G401 (cell line): ENCODE results near the gene RHOF. TPM values are rescaled to one million over a fixed set of nuclear protein-coding genes. Genes with fewer than 3 reads are reported as not detected.

Experiments used
- DNase-seq: peaks from one replicate; pipeline ENCODE4 v3.0.0-alpha.2; 2015; ENCODE audit warnings: low spot score
- in situ Hi-C: cut with HindIII; loops from 2 replicates; pipeline ENCODE4 v1.10.0; 2016; ENCODE audit warnings: low sequenced_read_pairs, mixed read lengths
- total RNA-seq: library from RNA; depleted of rRNA; stranded (reverse); fragments of >200 nt; shearing (Covaris generic); gene quantifications from 2 replicates; pipeline ENCODE4 v1.2.3, GENCODE V29; 2014

The RHOF gene
- total RNA-seq, 1 experiment from 2014 or later: 35.3 TPM

DNA sequence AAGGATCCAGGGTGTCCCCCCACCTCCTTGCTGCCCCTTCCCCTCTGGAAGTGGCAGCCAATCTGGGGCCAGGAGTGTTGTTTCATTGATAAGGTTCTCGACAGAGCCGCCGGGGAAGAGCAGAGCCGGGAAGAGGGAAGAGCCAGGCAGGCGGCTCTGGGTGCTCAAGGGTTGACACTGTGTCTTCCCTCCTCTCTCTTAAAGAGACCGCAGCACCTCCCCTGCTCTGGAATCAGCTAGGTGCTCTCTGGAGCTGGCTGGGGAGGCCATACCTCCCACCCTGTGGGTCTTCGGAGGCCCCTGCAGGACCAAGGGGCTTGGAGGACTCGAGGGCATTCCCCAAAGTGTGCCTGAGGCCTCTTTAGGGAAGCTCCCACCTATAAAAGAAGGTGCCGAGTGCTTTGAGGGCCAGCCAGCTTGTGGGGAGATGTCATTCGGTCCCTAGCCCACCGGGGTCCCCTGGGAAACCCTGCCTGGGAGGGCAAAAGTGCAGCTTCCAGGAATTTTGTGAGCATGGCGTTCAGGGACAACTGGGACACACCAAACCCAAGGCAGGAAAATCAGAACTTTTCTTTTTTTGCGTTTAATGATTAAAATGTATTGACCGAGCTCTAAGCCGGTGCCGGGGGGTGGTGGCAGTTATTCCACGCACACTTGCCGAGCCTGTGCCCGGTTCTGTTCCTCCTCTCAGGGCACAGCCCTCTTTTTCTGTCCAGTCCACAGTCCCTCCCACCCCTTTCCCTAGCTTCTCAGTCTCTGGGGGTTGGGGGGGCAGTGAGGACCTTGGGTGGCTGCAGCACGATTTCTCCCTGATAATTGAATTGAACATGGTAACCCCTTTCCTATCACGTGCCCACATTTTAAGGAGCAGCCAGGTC is 13.3 kb upstream of the RHOF start:
- in situ Hi-C loops: no loop called here
- DNase-seq: peak; percentile 80

DNA sequence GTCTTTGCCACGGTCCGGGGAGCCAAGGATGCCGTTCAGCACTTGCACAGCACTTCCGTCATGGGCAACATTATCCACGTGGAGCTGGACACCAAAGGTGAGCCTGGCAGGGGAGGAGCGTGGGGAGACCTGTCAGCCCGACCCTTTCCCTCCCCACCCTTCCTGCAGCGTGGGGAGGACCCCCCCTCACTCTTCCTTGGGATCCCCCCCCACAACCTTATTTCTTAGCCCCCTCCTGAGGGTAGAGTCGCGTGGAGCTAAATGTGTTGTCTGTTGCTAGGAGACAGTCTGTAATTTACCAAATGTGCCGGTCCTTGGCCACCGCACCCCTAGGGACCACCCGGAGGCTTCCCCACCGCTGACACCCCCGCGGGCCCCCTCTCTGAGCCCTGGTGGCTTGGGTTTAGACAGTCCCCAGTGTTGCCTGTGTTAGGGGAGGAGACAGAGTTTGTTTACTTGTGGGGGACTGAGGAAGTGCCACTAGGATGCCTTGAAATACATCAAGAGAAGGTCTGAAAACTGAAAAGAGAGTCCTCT is 12.6 kb upstream of the RHOF start:
- in situ Hi-C loops: no loop called here
- DNase-seq: no peak

DNA sequence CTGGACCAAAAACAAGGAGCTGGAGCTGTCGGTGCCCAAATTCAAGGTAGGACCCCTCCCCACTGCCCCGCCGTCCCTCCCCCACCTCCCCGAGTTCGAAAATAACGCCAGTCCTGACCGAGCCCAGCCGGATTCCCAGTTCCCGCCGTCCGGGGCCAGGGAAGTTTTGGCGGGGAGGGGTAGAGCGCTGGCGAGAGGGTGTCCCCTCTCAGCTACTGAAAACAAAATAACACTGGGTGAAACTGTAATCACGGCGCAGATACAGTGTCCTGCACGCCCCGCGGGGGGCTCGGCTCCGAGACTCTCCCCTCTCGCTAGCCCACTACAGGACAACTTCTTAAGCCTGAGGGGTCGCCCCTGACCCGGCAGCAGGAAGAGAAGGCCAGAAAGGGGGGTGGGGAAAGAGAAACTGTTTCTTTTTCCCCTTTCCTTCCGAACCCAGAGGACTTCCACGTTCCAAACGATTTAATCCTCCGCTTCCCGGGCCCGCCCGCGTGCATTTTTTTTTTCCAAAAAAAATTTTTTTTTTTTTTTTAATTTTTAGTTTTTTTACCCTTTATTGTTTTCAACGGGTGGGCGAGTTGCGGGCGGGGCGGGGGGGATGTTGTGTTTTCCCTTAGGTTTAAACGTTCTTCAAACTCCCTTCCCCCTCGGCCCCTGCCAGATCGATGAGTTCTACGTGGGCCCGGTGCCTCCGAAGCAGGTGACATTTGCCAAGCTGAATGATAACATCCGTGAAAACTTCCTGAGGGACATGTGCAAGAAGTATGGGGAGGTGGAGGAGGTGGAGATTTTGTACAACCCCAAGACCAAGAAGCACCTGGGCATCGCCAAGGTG is 11.9 kb upstream of the RHOF start:
- peak; percentile 23 for DNase-seq
- in situ Hi-C loops: no loop called here

DNA sequence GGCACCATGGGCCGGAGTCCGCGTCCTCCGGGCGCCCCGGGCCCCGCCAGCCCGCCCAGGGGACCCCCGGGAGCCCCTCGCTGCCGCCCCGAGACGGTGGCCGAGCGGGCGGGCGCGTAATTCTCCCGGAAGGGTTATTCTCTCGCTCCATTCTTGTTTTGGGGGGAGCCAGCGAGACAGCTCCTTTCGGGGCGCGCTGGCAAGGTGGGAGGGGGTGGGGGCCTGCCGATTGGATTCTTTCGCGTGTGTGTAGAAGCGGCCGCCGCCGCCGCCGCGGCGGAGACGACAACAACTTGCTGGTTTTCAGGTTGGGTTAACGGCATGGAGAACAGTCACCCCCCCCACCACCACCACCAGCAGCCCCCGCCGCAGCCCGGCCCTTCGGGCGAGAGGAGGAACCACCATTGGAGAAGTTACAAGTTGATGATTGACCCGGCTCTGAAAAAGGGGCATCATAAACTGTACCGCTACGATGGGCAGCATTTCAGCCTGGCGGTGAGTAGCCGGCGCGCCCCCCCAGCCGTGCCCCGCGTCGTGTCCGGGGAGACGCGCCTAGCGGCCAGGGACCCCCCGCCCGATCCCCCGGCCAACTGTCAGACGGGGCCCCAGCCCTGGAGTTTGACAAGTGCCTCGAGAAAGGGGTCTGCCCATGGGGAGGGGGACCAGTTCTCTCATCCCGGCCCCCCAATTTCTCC is 11.1 kb upstream of the RHOF start:
- in situ Hi-C loops: no loop called here
- DNase-seq: peak; percentile 44

DNA sequence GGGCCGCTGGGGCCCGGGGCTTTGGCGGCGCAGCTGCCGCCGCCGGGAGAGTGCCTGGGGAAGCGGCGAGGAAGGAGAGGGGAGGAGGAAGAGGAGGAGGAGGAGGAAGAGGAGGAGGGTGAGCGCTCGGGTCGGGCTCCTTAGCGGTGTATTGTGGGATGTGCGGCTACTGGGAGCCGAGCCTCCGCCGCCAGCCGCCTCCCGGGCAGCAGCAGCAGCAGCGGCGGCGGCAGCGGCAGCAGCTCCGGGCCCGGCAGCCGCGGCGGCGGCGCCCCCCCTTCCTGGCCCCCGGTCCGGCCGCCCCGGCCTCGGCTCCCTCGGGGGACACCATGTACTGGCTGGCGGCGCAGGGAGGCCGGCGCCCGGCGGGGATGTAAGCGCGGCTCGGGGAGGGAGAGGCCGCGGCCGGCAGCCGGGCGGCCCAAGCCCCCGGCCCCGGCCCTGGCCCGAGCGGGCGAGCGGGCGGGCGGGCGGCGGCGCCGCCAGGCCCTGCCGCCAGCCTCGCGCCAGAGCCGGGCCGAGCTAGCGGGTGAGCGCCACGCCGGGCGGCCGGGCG is 10.5 kb upstream of the RHOF start, which contains the start of gene SETD1B:
Gene SETD1B (plus strand): TSS at position 149 of the 556 bp plus-strand sequence. CDS start 729 bp downstream, outside the sequence.
- DNase-seq: peak; percentile 65
- in situ Hi-C loops: no loop called here

DNA sequence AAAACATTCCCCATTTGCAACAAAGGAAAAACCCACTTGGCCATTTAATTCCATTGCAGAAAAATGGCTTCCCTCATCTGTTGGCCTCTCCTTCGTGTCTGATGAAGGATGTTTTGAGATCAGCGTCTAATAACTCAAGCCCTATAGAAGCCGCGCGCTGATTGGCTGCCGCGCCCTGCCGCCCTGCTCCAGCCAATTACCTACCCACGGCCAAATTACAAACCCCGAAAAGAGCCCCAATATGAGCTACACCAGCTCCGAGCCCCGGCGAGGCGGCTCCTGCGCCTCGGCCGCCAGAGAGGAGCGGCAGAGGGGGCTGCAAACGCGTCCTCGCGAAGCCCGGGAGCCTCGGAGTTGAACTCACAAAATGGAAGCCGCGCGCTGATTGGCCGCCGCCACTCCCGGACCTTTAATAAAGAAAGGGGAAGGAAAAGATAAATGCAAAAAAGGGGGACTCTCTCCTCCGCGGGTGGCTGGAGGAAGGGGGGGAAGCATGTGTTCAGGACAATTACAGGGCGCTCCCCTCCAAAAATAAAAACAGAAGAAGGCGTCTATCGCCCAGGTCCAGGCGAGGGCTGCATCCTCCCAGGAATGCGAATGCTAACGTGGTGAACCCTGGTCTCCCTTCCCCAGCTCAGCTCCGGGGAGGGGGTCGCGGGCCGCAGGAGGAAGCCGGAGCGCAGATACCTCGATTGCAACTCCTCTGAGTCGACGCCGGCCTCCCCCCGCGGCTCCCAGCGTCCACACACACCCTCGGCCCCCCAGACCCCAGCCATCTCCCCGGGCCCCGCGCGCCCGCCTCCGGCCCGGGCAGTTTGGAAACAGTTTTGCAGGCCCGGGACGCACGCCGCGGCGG is 9.6 kb upstream of the RHOF start:
- DNase-seq: peak; percentile 98
- in situ Hi-C loops: no loop called here

DNA sequence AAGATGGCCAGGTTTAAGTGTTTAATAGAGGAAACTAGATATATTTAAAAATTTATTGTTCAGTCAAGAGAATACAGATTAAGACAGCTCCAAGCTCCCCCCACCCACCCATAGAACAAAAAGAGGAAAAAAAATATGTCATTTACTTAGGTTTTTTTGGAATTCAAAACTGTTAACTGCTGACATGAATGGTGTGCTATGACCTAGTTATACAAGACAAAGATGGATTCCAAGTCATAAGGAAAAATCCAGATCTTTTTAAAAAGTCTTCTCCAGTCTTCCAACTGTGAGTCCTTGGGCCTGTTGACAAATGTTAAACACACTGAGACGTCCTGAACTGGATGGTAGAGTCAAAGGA is 9.0 kb upstream of the RHOF start:
- DNase-seq: no peak

DNA sequence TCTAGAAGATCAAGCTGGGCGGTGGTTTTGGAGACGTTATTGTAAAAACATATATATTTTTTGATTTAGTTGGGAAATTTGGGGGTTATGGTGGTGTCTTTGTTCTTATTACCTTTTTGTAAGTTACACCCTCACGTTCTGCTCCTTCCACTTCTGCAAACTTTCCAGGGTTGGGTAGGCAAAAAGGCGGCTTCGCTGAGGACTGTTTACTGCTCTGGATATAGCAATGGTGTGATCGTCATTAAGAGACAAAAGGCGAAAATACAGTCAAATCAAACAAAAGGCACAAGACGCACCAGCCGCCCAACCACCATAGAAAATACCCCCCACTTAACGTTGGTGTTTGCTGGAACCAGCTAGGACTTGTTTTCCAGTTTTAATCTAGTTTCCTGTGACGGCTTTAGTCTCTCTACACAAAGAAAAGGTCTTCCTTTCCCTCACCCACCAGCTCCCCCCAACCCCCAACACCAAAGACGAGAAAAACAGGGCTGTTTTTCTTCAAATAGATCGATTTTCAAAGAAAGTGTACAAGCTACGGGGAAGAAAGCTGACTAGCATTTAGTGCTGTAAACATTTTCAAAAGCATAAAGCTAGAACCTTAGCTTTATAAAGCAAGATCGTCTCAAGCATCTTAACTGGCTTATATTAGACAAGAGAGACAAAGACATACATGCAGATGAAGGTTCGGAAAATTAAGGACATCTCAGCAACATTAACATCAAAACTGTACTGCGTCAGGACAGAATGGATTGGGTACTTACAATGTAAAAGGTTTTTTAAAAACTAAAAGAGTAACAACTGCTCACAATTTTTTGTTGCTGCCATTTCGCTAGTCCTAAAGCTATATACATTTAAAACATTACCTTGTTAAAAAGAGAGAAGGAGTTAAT is 8.4 kb upstream of the RHOF start:
- in situ Hi-C loops: no loop called here
- DNase-seq: peak; percentile 58

More for the DNA sequence above, 9.0 kb upstream of the RHOF start:
- in situ Hi-C loops: no loop called here

DNA sequence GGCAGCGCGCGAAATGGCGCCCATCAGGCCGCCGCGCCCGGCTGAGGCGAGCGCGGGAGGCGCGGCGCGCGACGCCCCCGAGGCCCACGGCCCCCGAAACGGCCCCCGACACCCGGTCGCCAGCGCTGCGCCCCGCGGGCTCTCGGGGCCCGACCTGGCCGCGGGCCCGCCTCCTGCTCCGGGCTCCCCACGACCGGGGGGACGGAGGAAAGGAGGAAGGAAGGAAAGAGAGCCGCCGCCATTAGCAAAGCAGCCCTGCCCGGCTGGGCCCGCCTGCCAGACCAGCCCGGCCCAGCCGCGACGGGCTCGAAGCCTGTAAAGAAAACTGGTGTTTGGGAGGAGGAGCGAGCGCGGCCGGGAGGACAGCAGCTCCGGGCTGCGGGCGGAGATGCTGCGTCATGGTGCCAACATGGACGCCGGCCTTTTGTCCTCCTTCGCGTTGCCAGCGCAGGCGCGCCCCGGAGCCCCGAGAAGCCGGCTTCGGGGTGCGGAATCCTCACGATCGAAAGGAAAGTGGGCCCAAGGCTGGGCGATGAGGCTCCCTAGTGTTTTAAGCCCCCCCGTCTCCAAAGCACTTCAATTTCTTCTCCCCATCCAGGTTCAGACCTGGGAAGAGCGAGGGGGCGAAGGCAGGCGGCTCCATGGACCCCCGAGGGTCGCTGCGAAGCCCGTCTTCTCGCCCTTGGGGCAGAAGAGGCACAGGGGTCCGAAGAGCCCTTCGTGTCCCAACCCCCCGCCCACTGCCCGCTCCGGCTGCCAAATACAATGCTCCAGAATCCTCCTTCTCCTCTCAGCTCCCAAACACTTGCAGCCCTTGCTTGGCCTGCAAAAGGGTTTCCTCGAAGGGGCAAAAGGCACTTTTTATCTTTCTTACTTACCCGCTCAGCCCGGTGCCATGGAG is 7.5 kb upstream of the RHOF start:
- DNase-seq: peak; percentile 82
- in situ Hi-C loops: no loop called here

DNA sequence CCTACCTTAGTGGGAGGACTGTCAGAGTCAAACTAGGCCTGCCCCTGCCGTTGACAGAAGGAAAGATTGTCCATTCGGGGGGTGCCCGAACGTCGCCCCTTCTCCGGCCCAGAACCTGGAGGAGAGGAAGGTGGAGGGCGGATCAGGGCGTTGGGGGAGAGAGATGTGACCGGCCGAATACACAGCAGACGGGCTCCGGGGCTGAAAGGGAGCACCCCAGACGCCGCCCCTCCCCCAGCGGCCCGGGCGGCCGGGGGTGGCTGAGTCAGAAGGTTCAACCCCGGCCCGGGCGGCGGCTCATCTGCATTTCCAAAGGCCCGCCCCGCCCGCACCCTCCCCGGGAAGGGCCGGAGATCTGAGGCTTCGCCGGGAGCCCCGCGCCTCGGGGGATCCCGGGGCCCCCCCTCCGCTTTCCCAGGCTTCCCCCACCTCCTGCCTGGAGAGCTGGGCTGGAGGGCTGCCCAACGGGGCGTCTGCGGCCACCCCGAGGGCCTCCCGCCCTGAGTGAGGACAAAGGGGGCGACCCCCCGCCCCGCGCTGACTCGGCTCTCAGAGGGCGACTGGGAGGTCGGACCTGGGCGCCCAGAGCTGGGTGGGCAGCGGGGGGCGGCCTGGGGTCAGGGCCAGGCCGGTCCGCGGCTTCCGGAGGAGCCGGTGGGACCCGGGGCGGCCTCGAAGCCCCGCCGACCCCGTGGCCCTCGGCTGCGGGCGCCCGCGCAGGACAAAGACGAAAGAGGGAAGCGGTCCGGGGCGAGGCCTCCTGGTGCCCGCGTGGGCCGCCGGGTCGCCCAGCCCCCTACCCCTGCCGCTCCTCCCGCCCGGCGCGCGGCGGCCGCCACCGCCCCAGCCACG is 6.6 kb upstream of the RHOF start:
- DNase-seq: peak; percentile 55
- in situ Hi-C loops: no loop called here

DNA sequence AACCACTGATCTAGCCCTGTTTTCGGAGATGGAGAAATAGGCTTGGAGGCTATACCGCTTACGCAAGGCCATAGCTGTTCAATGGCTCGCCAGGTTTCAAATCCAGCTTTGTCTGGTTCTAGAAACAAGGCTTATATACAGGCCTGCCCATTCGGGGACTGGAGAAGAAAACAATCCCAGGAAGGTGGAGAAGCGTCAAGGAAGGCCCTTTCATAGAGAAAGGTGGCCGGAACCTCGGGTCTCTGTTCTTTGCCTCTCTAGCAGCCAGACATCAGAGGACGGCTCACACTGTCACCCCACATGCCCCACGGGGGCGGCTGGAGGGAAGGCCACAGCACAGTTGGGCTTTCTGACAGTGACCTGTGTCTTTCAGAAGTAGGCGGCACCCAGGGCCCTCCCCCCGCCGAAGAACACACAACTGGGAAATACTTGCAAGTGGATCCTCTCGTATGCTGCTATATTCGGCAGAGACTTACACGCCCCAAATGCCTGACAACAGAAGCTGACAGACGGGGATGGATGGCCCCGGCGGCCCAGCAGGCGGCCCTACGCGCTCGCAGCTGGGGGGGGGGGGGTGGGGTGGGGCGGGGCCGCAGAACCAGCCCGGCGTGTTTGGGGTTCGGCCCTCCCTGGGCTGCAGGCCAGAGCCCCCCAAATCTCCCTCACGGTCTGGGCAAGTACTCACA is 5.8 kb upstream of the RHOF start:
- DNase-seq: peak; percentile 77
- in situ Hi-C loops: no loop called here

DNA sequence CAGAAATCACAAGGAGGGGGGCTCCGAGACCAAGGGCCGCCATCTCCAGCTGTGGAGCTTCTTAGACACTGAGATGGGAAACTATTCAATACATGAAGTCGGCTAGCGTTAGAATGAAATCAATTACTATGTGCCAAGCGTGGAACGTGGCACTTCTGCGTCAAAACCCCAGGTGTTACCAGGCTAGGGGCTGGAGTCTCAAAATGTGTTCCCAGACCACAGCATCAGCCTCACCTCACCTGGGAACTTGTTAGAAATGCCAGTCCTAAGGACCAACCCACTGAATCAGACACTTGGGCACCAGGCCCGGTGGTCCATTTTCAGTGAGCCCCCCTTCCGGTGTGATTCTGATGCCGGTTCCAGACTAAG is 5.3 kb upstream of the RHOF start:
- no peak for DNase-seq
- in situ Hi-C loops: no loop called here

DNA sequence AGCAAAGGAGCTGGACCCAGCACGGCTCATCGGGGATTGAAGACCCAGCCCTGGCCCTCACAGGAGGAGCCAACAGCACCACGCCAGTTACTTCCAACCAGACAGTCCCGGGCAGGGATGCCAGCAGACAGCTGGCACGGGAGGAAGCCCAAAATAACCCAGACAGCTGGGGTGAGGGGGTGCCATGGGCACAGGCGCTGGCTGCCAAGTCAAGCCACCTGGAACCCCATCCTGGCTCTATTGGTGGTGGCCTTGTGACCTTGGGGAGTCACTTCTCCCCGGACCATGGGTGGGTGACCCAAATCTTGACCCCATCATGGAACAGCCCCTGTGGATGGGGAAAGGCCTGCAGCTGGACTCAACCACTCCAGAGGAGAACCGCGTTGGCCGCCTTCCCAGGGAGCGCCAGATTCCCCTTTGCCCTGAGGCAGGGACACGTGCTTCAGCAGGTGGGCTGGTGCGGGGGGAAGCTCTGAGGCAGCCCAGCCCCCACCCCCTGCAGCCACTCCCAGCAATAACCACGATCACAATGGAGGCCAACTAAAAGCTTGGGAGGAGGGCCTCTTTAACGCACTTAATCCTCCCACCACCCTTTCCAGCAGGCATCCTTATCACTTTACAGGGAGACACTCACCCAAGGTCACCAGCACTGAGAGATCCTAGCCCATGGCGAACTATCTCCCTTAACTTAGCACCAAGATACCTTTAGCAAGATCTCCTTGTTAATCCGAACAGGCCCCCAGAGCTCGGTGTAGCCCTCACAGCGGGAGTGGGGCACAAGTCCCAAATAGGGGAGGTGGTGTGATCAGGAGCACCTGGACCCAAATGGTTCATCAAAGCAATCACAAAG is 4.7 kb upstream of the RHOF start:
- in situ Hi-C loops: no loop called here
- peak; percentile 51 for DNase-seq
